G401 (cell line): ENCODE results near the gene MCM7. TPM values are rescaled to one million over a fixed set of nuclear protein-coding genes. Genes with fewer than 3 reads are reported as not detected.

ENCODE experiments used
- total RNA-seq: library from RNA; depleted of rRNA; stranded (reverse); fragments of >200 nt; shearing (Covaris generic); gene quantifications from 2 replicates; pipeline ENCODE4 v1.2.3, GENCODE V29; 2014; rRNA removed

Gene MCM7
- total RNA-seq, 1 experiment from 2014 or later: 361 TPM

Other genes with a start within 250 kb of the MCM7 start
- gene OR2AE1, start 224.4 kb downstream of the MCM7 start, total RNA-seq: not detected in 2 replicates
- gene TRIM4, start 181.9 kb downstream of the MCM7 start, total RNA-seq: 10.0 and 12.9 TPM in 2 replicates
- not detected in 2 replicates for gene GJC3, start 171.8 kb downstream of the MCM7 start, total RNA-seq
- gene AZGP1, start 125.4 kb downstream of the MCM7 start, total RNA-seq: 1.1 TPM in 1 of 2 replicates, not detected in the other
- gene ZKSCAN1, start 85.8 kb downstream of the MCM7 start, total RNA-seq: 13.8 and 19.4 TPM in 2 replicates
- gene ZSCAN21, start 51.6 kb downstream of the MCM7 start, total RNA-seq: 12.2 and 23.1 TPM in 2 replicates
- gene ZNF3, start 19.7 kb downstream of the MCM7 start, total RNA-seq: 29.9 and 38.7 TPM in 2 replicates
- gene COPS6, start 12.4 kb downstream of the MCM7 start, total RNA-seq: 100 and 151 TPM in 2 replicates
- gene AP4M1, start 246 bp upstream of the MCM7 start, total RNA-seq: 19.7 and 34.3 TPM in 2 replicates
- gene TAF6, start 18.0 kb upstream of the MCM7 start, total RNA-seq: 26.6 and 45.6 TPM in 2 replicates
- 26.6 and 30.0 TPM in 2 replicates for gene CNPY4, start 18.2 kb upstream of the MCM7 start, total RNA-seq
- gene MBLAC1, start 25.6 kb upstream of the MCM7 start, total RNA-seq: 1.7 and 2.9 TPM in 2 replicates
- gene LAMTOR4, start 47.5 kb upstream of the MCM7 start, total RNA-seq: 97.5 and 231 TPM in 2 replicates
- gene TRAPPC14, start 57.3 kb upstream of the MCM7 start, total RNA-seq: 9.0 and 14.4 TPM in 2 replicates
- 0.81 TPM in 1 of 2 replicates, not detected in the other for gene GAL3ST4, start 67.2 kb upstream of the MCM7 start, total RNA-seq
- gene GPC2, start 76.0 kb upstream of the MCM7 start, total RNA-seq: 8.8 and 9.0 TPM in 2 replicates
- gene STAG3, start 76.5 kb upstream of the MCM7 start, total RNA-seq: 0.68 and 3.3 TPM in 2 replicates
- not detected in 2 replicates for gene PVRIG, start 118.6 kb upstream of the MCM7 start, total RNA-seq
- not detected in 2 replicates for gene SPDYE3, start 206.3 kb upstream of the MCM7 start, total RNA-seq